Endothelial cell of coronary artery (primary cell): Measurements from ENCODE around the gene ODAM. TPM values are rescaled to one million over a fixed set of nuclear protein-coding genes. Genes with fewer than 3 reads are reported as not detected.

Experiments used
- total RNA-seq: library from RNA; depleted of rRNA; stranded (reverse); fragments of >200 nt; gene quantifications from 2 replicates; pipeline ENCODE4 v1.2.3, GENCODE V29; 2014

Gene ODAM
- not detected in 2 replicates for total RNA-seq

GRCh38 chr4:70195425-70195824 is at the start of gene ODAM:
ODAM (plus strand) TSS chr4:70195725; CDS start chr4:70196544, 819 bp downstream.

DNA sequence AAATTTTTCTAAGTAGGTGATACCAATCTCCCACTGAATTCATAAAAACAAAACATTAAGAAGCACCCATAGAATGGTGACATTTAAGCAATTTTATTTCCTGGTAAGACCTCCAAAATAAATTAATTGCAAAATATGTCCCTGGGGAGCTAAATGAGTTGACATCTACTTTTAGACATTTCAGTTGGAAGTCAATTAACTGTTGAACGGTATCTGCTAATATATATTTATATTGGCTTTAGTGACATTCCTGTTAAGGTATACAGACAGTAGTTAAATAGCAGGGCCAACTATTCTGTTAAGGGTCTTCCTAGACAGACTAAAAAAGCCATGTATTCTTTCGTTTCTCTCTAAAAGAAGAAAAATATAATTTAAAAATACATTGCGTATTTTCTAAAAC is 41.6 kb upstream of the ODAM start, which contains the start of gene PRR27:
PRR27 (plus strand) TSS at position 301 of the 400 bp plus-strand sequence. CDS start 139 bp downstream, outside the sequence.

DNA sequence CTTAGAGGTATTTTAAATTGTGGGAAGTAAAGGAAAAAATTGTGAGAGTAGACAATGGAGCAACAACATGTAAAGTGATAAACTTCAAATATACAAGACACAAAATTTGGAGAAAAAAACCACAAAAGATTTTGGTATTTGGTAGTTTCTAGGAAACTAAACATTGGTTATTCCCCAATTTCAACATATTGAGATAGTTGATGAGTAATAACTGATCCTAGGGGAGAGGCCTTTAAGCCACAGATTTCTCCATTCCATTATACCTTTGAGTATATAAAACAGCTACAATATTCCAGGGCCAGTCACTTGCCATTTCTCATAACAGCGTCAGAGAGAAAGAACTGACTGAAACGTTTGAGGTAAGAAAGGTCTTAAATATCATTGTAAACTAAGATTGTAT is 30.3 kb downstream of the ODAM start, which contains the start of gene FDCSP:
FDCSP (plus strand) TSS at position 301 of the 400 bp plus-strand sequence. CDS start 5,071 bp downstream, outside the sequence.

GRCh38 chr4:70242297-70242696 is 46.8 kb downstream of the ODAM start, which contains the start of gene CSN3:
CSN3 (plus strand) TSS chr4:70242597; CDS start chr4:70244820, 2,223 bp downstream.

Other genes with a start within 250 kb of the ODAM start
- gene CSN2, start 230.0 kb upstream of the ODAM start, total RNA-seq: not detected in 2 replicates
- gene STATH, start 199.8 kb upstream of the ODAM start, total RNA-seq: not detected in 2 replicates
- not detected in 2 replicates for gene HTN3, start 167.3 kb upstream of the ODAM start, total RNA-seq
- not detected in 2 replicates for gene HTN1, start 145.3 kb upstream of the ODAM start, total RNA-seq
- gene PRR27, start 41.5 kb upstream of the ODAM start, total RNA-seq: not detected in 2 replicates
- gene FDCSP, start 30.4 kb downstream of the ODAM start, total RNA-seq: not detected in 2 replicates
- not detected in 2 replicates for gene CSN3, start 46.9 kb downstream of the ODAM start, total RNA-seq
- gene CABS1, start 139.3 kb downstream of the ODAM start, total RNA-seq: not detected in 2 replicates
- not detected in 2 replicates for gene SMR3A, start 165.0 kb downstream of the ODAM start, total RNA-seq
- gene SMR3B, start 187.4 kb downstream of the ODAM start, total RNA-seq: not detected in 2 replicates
- not detected in 2 replicates for gene OPRPN, start 202.2 kb downstream of the ODAM start, total RNA-seq